GM18951 (cell line): ENCODE measurements around the gene ACSL3.
"Not testable (repeated sequence)": the region's sequence is repeated elsewhere in the genome, so short reads cannot be mapped to it uniquely, and the experiment has no call there.

Experiments
- POLR2A ChIP-seq: IDR thresholded peaks from 4 replicates; pipeline ENCODE4 v1.6.1; 2011; ENCODE audit warnings: mild to moderate bottlenecking; ENCODE audit not compliant: insufficient read length, insufficient read depth; ENCODE audit errors: extremely low read depth
- in situ Hi-C: fragments of 300-500 bp; cut with MboI; formaldehyde crosslinking; loops from one replicate; pipeline ENCODE4 v1.12.0; 2022; ENCODE audit warnings: low sequenced_read_pairs, mixed read lengths, inconsistent platforms; ENCODE audit not compliant: unreplicated experiment

ACSL3 gene

GRCh38 chr2:222977121-222977520 lies 116.3 kb downstream of the ACSL3 start:
- in situ Hi-C loops = no loop called here

GRCh38 chr2:222978850-222979249 lies 118.0 kb downstream of the ACSL3 start:
- in situ Hi-C loops = no loop called here

More at GRCh38 chr2:222977121-222977520, 116.3 kb downstream of the ACSL3 start:
- no peak for TF ChIP-seq POLR2A

GRCh38 chr2:222979484-222979883 lies 118.6 kb downstream of the ACSL3 start:
- in situ Hi-C loops = no loop called here
- no peak for TF ChIP-seq POLR2A

More at GRCh38 chr2:222978850-222979249, 118.0 kb downstream of the ACSL3 start:
- no peak for TF ChIP-seq POLR2A

- in situ Hi-C loops = no loop called here
- no peak for TF ChIP-seq POLR2A
Observed at GRCh38 chr2:222982010-222982908, 121.4 kb downstream of the ACSL3 start.

GRCh38 chr2:222982909-222983265 lies 122.1 kb downstream of the ACSL3 start:
- in situ Hi-C loops = no loop called here

GRCh38 chr2:222984908-222985307 lies 124.1 kb downstream of the ACSL3 start:
- TF ChIP-seq POLR2A = no peak
- in situ Hi-C loops = no loop called here

More at GRCh38 chr2:222982909-222983265, 122.1 kb downstream of the ACSL3 start:
- TF ChIP-seq POLR2A = no peak

GRCh38 chr2:222989431-222989830 lies 128.6 kb downstream of the ACSL3 start:
- in situ Hi-C loops = no loop called here
- TF ChIP-seq POLR2A = no peak

GRCh38 chr2:222990206-222990605 lies 129.4 kb downstream of the ACSL3 start:
- in situ Hi-C loops = not testable (repeated sequence)

- in situ Hi-C loops = no loop called here
- no peak for TF ChIP-seq POLR2A
Observed at GRCh38 chr2:222992137-222992536, 131.3 kb downstream of the ACSL3 start.
